Thyroid gland (tissue), 4 donors: Measurements from ENCODE around the gene TRIOBP.

ENCODE experiments used
- CTCF ChIP-seq, 6 experiments: fragments of 200-600 bp in 3 of 6; fragments of 450-650 bp in 3 of 6; sonication (generic) in 3 of 6; IDR thresholded peaks; one replicate each; pipeline ENCODE4 v1.5.1; 2016 to 2019; ENCODE audit warnings: antibody characterized with exemption in 6 of 6, mild to moderate bottlenecking in 2 of 6, inconsistent platforms in 1 of 6, moderate library complexity in 1 of 6
- POLR2A ChIP-seq, 2 donors: fragments of 450-650 bp; IDR thresholded peaks; one replicate each; pipeline ENCODE4 v1.6.1; 2017; ENCODE audit warnings: antibody characterized with exemption in 2 of 2, mild to moderate bottlenecking in 2 of 2, moderate library complexity in 1 of 2

- TF ChIP-seq CTCF (IDR thresholded peaks at IDR 0.05): no peak
- TF ChIP-seq POLR2A (IDR thresholded peaks at IDR 0.05): peak in 1 of 2 donors; percentile 84
These were observed 108.3 kb downstream of the TRIOBP start for GRCh38 chr22:37804881-37805809.
